ENCODE results near the gene RBM17.
"Not testable (repeated sequence)": the region's sequence is repeated elsewhere in the genome, so short reads cannot be mapped to it uniquely, and the experiment has no call there.

RBM17 gene

DNA sequence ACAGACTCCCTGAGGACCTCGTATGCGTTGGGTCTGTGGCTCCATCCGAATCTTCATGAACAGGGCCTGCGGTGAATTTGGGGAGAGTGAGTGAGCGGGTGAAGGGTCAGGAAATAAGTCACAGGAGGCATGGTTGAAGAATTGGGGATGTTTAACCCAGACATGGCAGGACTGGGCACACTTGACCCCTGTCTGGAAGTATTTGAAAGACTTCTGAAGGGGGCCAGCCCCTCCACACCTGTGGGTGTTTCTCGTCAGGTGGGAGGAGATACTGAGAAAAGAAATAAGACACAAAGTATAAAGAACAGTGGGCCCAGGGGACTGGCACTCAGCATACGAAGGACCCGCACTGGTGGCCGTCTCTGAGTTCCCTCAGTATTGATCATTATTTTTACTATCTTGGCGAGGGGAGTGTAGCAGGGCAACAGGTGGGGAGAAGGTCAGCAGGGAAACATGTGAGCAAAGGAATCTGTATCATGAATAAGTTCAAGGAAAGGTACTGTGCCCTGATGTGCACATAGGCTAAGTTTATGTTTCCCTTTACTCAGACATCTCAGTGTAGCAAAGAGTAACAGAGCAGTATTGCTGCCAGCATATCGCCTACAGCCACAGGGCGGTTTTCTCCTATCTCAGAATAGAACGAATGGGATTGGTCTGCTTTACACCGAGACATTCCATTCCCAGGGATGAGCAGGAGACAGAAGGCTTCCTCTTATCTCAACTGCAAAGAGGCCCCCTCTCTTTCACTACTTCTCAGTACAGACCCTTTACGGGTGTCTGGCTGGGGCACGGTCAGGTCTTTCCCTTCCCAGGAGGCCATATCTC is 75.6 kb downstream of the RBM17 start:
- no peak for DNase-seq

DNA sequence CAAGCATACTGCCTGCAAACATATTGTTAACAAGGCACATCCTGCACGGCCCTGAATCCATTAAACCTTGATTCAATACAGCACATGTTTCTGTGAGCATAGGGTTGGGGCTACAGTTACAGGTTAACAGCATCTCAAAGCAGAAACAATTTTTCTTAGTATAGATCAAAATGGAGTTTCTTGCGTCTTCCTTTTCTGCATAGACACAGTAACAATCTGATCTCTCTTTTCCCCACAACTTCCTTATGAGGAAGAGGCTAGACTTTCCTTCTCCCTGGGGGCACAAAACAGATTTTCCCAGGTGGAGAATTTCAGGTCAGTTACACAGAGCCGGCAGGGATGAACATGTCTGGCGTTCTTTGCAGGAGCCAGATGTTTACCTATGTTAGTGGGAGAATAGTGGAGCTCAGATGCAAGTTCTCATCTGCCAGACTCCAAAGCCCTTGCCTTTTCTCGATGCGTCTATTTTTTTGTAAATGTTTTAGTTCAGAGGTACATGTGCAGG is 76.4 kb downstream of the RBM17 start:
- DNase-seq = no peak

DNA sequence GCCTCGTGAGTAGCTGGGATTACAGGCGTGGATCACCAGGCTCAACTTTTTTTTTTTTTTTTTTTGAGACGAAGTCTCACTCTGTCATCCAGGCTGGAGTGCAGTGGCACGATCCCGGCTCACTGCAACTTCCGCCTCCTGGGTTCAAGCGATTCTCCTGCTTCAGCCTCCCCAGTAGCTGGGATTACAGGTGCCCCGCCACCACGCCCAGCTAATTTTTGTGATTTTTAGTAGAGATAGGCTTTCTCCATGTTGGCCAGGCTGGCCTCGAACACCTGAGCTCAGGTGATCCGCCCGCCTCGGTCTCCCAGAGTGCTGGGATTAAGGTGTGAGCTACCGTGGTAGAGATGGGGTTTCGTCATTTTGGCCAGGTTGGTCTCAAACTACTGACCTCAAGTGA is 77.1 kb downstream of the RBM17 start:
- not testable (repeated sequence) for DNase-seq

All from NCI-H446 (cell line).